Neuronal stem cell (in vitro differentiated cells): ENCODE data around the gene CHCHD3.

Experiments used
- DNase-seq: peaks from one replicate; pipeline ENCODE4 v3.0.0-alpha.2; 2013; ENCODE audit warnings: low spot score
- H2AFZ ChIP-seq: one replicate; pipeline ENCODE4 v1.6.1; 2013; ENCODE audit warnings: mild to moderate bottlenecking, low read length, inconsistent platforms
- H2AK5ac ChIP-seq: 2 replicates; pipeline ENCODE4 v1.6.1; 2013; ENCODE audit warnings: low read depth, mild to moderate bottlenecking, inconsistent platforms, low read length, moderate library complexity, mixed read lengths
- H2BK120ac ChIP-seq: 2 replicates; pipeline ENCODE4 v1.6.1; 2013; ENCODE audit warnings: low read depth, mild to moderate bottlenecking, inconsistent platforms, low read length, moderate library complexity, mixed read lengths
- H2BK12ac ChIP-seq: one replicate; pipeline ENCODE4 v1.6.1; 2013; ENCODE audit warnings: low read length, inconsistent platforms
- H2BK15ac ChIP-seq: 2 replicates; pipeline ENCODE4 v1.6.1; 2013; ENCODE audit warnings: mild to moderate bottlenecking, low read length, inconsistent platforms, mixed read lengths
- H2BK5ac ChIP-seq: one replicate; pipeline ENCODE4 v1.6.1; 2013; ENCODE audit warnings: inconsistent platforms, mild to moderate bottlenecking, low read length, moderate library complexity
- H3K14ac ChIP-seq: one replicate; pipeline ENCODE4 v1.6.1; 2013; ENCODE audit warnings: low read length, inconsistent platforms
- H3K18ac ChIP-seq: 2 replicates; pipeline ENCODE4 v1.6.1; 2013; ENCODE audit warnings: low read length, inconsistent platforms
- H3K23ac ChIP-seq: 2 replicates; pipeline ENCODE4 v1.6.1; 2013; ENCODE audit warnings: low read depth, mild to moderate bottlenecking, mixed read lengths, low read length, inconsistent platforms; ENCODE audit not compliant: poor library complexity
- H3K27ac ChIP-seq: replicated peaks from 3 replicates; pipeline ENCODE4 v1.5.1; 2013; ENCODE audit warnings: low read length, inconsistent platforms
- H3K27me3 ChIP-seq, 3 experiments: 2 replicates each; pipeline ENCODE4 v1.6.1; 2013; ENCODE audit warnings: low read length in 3 of 3, mild to moderate bottlenecking in 2 of 3, inconsistent platforms in 1 of 3, low read depth in 1 of 3, mixed read lengths in 1 of 3, moderate library complexity in 1 of 3; ENCODE audit not compliant: control insufficient read depth in 3 of 3, insufficient read depth in 3 of 3
- H3K36me3 ChIP-seq, 2 donors: replicated peaks in 1 of 2; 2 replicates each; pipeline ENCODE4 v1.6.1; 2013; ENCODE audit warnings: low read length in 2 of 2; ENCODE audit not compliant: control insufficient read depth in 2 of 2, insufficient read depth in 2 of 2
- H3K4ac ChIP-seq: 2 replicates; pipeline ENCODE4 v1.6.1; 2013; ENCODE audit warnings: inconsistent platforms, mild to moderate bottlenecking, low read length, moderate library complexity
- H3K4me1 ChIP-seq, 2 donors: 1 replicate in 1 of 2; 2 replicates in 1 of 2; pipeline ENCODE4 v1.6.1; 2013; ENCODE audit warnings: low read length in 2 of 2, low read depth in 1 of 2; ENCODE audit not compliant: control insufficient read depth in 2 of 2, insufficient read depth in 1 of 2
- H3K4me2 ChIP-seq: one replicate; pipeline ENCODE4 v1.6.1; 2013; ENCODE audit warnings: mild to moderate bottlenecking, low read length, inconsistent platforms; ENCODE audit not compliant: insufficient read depth, poor library complexity, severe bottlenecking
- H3K4me3 ChIP-seq, 2 donors: 2 replicates each; pipeline ENCODE4 v1.5.1; 2013; ENCODE audit warnings: low read length in 2 of 2, mild to moderate bottlenecking in 2 of 2, inconsistent platforms in 1 of 2, moderate library complexity in 1 of 2
- H3K79me1 ChIP-seq: one replicate; pipeline ENCODE4 v1.6.1; 2013; ENCODE audit warnings: low read depth, mild to moderate bottlenecking, inconsistent platforms, low read length, moderate library complexity
- H3K9ac ChIP-seq: one replicate; pipeline ENCODE4 v1.6.1; 2013; ENCODE audit warnings: mild to moderate bottlenecking, low read depth, low read length, inconsistent platforms; ENCODE audit not compliant: poor library complexity
- H3K9me3 ChIP-seq, 2 donors: replicated peaks in 1 of 2; 2 replicates each; pipeline versions ENCODE3 to v1.6.1; 2013; ENCODE audit warnings: low read length in 2 of 2, mild to moderate bottlenecking in 2 of 2, inconsistent platforms in 1 of 2, low read depth in 1 of 2, mixed read lengths in 1 of 2, moderate library complexity in 1 of 2; ENCODE audit not compliant: control insufficient read depth in 2 of 2, insufficient read depth in 1 of 2
- H4K8ac ChIP-seq: one replicate; pipeline ENCODE4 v1.6.1; 2013; ENCODE audit warnings: low read depth, mild to moderate bottlenecking, inconsistent platforms, low read length, moderate library complexity
- H4K91ac ChIP-seq: one replicate; pipeline ENCODE4 v1.6.1; 2013; ENCODE audit warnings: low read length, low read depth, mild to moderate bottlenecking, inconsistent platforms; ENCODE audit not compliant: poor library complexity
- WGBS, 2 donors: extraction: QIAGEN DNeasy Blood & Tissue Kit; methylation state at CpG; one replicate each; pipeline ENCODE4 v1.1.7; 2013; ENCODE audit warnings: missing lambda C conversion rate in 2 of 2, mixed read lengths in 1 of 2; ENCODE audit not compliant: insufficient read length in 2 of 2, insufficient replicate concordance in 1 of 2; ENCODE audit errors: extremely low coverage in 2 of 2; 5-methylcytosine and 5-hydroxymethylcytosine counted together

The CHCHD3 gene

DNA sequence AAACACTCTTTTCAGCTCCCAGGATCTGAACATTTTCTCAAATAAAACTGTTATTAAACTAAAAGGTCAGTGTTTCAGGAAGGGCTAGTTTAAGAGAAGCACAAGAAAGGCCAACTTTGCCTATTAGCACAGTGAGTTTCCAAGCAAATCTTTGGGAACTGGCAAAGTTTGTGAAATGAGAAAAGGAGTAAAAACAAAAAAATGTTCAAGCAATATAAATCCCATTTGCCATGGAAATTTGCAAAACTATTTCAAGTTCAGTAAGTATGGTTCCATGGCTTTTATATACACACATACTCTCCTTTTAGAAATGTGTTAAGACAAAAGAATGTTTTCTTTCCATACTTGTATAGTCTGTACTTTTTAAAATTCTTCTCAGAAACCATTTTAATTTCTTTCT lies 51.5 kb downstream of the CHCHD3 start:
- DNase-seq: no peak
- Histone ChIP-seq H3K4me3 (no peak overlapping the region), H3K14ac (no peak overlapping the region), H3K9ac (no peak overlapping the region), H2BK12ac (no peak overlapping the region), H3K79me1 (peaks cover 2% of the 10 kb centered on the region), H2BK5ac (no peak overlapping the region), H3K4me1 (no peaks in the 10 kb centered on the region), H2BK15ac (no peak overlapping the region), H4K91ac (no peak overlapping the region), H2AFZ (no peak overlapping the region), H3K4me2 (no peak overlapping the region), H2BK120ac (no peak overlapping the region), H4K8ac (no peak overlapping the region), H3K23ac (no peak overlapping the region), H3K27ac (no peak overlapping the region), H3K9me3 (peaks cover 3% of the 10 kb centered on the region in 2 donors), H3K4ac (no peak overlapping the region), H3K27me3 (no peaks in the 10 kb centered on the region), H3K18ac (no peak overlapping the region), H3K36me3 (no peaks in the 10 kb centered on the region), H2AK5ac (no peak overlapping the region)

DNA sequence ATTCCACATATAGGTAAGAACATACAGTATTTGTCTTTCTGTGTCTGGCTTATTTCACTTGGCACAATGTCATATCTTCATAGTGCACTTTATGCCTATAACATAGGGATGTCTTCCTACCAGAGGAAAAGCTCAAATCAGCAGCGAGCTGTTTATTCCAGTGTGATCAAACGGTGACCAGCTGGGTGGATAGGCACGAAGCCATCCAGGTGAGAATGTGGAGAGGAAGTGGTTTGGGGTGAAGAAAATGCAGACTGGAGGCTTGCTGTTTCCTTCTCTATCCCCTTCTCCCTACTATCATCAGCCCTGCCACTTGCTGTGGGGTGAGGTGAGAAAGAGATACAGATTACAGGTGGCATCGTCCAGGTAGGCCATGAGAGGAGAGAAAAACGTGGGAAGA lies 52.4 kb downstream of the CHCHD3 start:
- H3K9me3 ChIP-seq: peaks cover 3% of the 10 kb centered on the region in 2 donors
- no peak overlapping the region for H2BK120ac ChIP-seq
- no peak overlapping the region for H3K4me3 ChIP-seq
- H3K9ac ChIP-seq: no peak overlapping the region
- no peak overlapping the region for H2BK15ac ChIP-seq
- no peak overlapping the region for H3K27ac ChIP-seq
- no peak overlapping the region for H3K14ac ChIP-seq
- no peak overlapping the region for H4K91ac ChIP-seq
- H2BK12ac ChIP-seq: no peak overlapping the region
- DNase-seq: no peak
- no peak overlapping the region for H2BK5ac ChIP-seq
- H3K36me3 ChIP-seq: no peaks in the 10 kb centered on the region
- H3K4ac ChIP-seq: no peak overlapping the region
- no peak overlapping the region for H3K23ac ChIP-seq
- no peak overlapping the region for H3K18ac ChIP-seq
- H2AK5ac ChIP-seq: no peak overlapping the region
- peaks cover 2% of the 10 kb centered on the region for H3K79me1 ChIP-seq
- no peak overlapping the region for H4K8ac ChIP-seq
- no CpG with 5 or more reads among the region's 5 CpGs for WGBS, 2 donors
- no peaks in the 10 kb centered on the region for H3K4me1 ChIP-seq
- H3K27me3 ChIP-seq: no peaks in the 10 kb centered on the region
- H3K4me2 ChIP-seq: no peak overlapping the region
- H2AFZ ChIP-seq: no peak overlapping the region

- Histone ChIP-seq H3K4me1 (no peaks in the 10 kb centered on the region), H2BK5ac (no peak overlapping the region), H2AK5ac (no peak overlapping the region), H3K79me1 (peaks cover 2% of the 10 kb centered on the region), H2AFZ (no peak overlapping the region), H2BK120ac (no peak overlapping the region), H3K4me2 (no peak overlapping the region), H3K36me3 (peaks cover 0 to 13% of the 10 kb centered on the region in 2 donors), H3K27ac (no peak overlapping the region), H3K9me3 (peaks cover 3% of the 10 kb centered on the region in 2 donors), H3K23ac (no peak overlapping the region), H3K18ac (no peak overlapping the region), H4K91ac (no peak overlapping the region), H3K14ac (no peak overlapping the region), H3K4me3 (no peak overlapping the region), H4K8ac (no peak overlapping the region), H2BK12ac (no peak overlapping the region), H3K27me3 (no peaks in the 10 kb centered on the region), H2BK15ac (no peak overlapping the region), H3K9ac (no peak overlapping the region), H3K4ac (no peak overlapping the region)
- DNase-seq: no peak
Observed at GRCh38 chr7:133027397-133027796, 54.5 kb downstream of the CHCHD3 start.

- no CpG with 5 or more reads among the region's 2 CpGs for WGBS, 2 donors
- no peak for DNase-seq
- Histone ChIP-seq H3K23ac (no peak overlapping the region), H3K27ac (no peak overlapping the region), H2BK15ac (no peak overlapping the region), H3K4me2 (no peak overlapping the region), H2BK120ac (no peak overlapping the region), H2BK5ac (no peak overlapping the region), H2AFZ (no peak overlapping the region), H3K4ac (no peak overlapping the region), H3K18ac (no peak overlapping the region), H2AK5ac (no peak overlapping the region), H3K9me3 (peaks cover 3% of the 10 kb centered on the region in 2 donors), H3K9ac (no peak overlapping the region), H3K14ac (no peak overlapping the region), H3K79me1 (peaks cover 2% of the 10 kb centered on the region), H4K8ac (no peak overlapping the region), H4K91ac (no peak overlapping the region), H3K4me3 (no peak overlapping the region), H2BK12ac (no peak overlapping the region), H3K4me1 (no peaks in the 10 kb centered on the region), H3K27me3 (no peaks in the 10 kb centered on the region), H3K36me3 (peaks cover 0 to 16% of the 10 kb centered on the region in 2 donors)
Observed at GRCh38 chr7:133026210-133026859, 55.6 kb downstream of the CHCHD3 start.
